H7 (cell line): ENCODE measurements around the gene BNC2. TPM values are rescaled to one million over a fixed set of nuclear protein-coding genes. Genes with fewer than 3 reads are reported as not detected.

Experiments used
- DNase-seq: peaks from one replicate; pipeline ENCODE4 v3.0.0; 2012
- H3K27me3 ChIP-seq: 2 replicates; pipeline ENCODE4 v1.6.0; 2011; ENCODE audit warnings: mild to moderate bottlenecking, low read length; ENCODE audit not compliant: control insufficient read depth, insufficient read depth
- H3K36me3 ChIP-seq: replicated peaks from 2 replicates; pipeline ENCODE4 v1.5.1; 2011; ENCODE audit warnings: low read length; ENCODE audit not compliant: control insufficient read depth, insufficient read depth
- H3K4me3 ChIP-seq: 2 replicates; pipeline ENCODE4 v1.5.1; 2011; ENCODE audit warnings: low read depth, mild to moderate bottlenecking, control low read depth, low read length, moderate library complexity; ENCODE audit not compliant: insufficient read depth
- total RNA-seq: library from RNA; depleted of rRNA; stranded (reverse); fragments of >200 nt; shearing (Covaris generic); gene quantifications from 2 replicates; pipeline ENCODE4 v1.2.3, GENCODE V29; 2014

BNC2 gene
- total RNA-seq, 1 experiment from 2014 or later, result 7.9 TPM

DNA sequence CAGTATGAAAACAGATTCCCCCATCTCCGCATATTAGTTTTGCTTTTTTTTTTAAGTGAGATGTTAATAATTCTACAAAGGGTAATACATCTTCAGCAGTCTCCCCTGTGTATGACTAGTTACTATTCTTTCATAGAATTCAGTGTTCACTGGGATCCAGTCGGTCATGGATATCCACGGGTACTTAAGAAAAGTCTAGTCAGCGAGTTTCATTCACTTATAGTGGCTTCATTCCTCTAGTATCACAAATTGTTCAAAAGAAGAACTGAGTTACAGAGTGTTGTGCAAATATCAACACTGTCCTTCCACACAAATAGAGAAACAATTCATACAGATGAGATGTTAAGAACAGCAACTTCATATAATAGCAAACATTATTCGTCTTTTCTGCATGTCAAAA lies 35.7 kb downstream of the BNC2 start:
- DNase-seq, result no peak

DNA sequence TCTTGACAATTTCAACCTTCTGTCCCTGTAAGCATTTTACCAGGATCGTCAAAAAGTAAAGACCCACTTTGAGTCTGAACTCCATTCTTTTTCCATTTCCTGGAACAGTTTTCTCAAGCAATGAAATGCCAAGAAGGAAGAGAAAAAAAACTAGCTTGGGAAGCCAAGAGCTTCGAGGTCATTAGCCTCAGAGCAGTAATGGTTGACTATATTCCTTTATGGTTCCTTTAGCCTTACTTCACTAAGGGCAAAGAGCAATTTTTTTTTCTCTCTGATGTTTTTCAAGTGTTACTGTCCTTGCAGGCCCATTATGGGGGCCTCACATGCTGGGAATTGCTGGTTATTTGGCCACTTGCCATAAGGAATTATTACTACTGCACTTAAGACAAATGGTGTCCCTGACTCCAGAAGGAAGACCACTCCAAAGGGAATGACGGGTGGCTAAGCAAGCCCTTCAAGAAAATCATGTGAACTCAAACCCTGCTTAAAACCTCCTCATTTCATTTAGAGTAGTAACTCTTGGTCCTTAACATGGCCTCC lies 37.1 kb downstream of the BNC2 start:
- DNase-seq, result no peak
- Histone ChIP-seq H3K4me3 (no peak overlapping the region), H3K36me3 (no peaks in the 10 kb centered on the region), H3K27me3 (no peaks in the 10 kb centered on the region)

More for the DNA sequence above, 35.7 kb downstream of the BNC2 start:
- Histone ChIP-seq H3K36me3 (no peaks in the 10 kb centered on the region), H3K4me3 (no peak overlapping the region), H3K27me3 (no peaks in the 10 kb centered on the region)

DNA sequence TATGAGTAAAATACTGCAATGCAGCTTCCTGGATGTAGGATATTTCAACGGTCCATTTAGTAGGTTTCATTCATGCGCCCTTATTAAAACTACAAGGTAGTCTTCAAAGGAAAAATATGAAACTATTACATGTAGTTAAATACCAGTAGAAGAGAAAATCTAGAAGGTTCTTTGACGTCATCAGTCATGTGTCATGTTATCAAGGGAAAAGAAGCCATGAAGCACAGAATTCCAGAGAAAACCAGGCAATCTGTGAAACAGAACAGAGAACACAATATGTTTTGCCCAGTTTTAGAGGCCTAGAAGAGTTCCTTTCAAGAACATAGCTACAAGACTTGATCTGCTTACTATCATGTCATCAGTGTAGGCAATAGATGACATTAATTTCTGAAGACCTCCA lies 38.4 kb downstream of the BNC2 start:
- no peak for DNase-seq
- H3K36me3 ChIP-seq, result no peaks in the 10 kb centered on the region
- H3K27me3 ChIP-seq, result no peaks in the 10 kb centered on the region
- no peak overlapping the region for H3K4me3 ChIP-seq

DNA sequence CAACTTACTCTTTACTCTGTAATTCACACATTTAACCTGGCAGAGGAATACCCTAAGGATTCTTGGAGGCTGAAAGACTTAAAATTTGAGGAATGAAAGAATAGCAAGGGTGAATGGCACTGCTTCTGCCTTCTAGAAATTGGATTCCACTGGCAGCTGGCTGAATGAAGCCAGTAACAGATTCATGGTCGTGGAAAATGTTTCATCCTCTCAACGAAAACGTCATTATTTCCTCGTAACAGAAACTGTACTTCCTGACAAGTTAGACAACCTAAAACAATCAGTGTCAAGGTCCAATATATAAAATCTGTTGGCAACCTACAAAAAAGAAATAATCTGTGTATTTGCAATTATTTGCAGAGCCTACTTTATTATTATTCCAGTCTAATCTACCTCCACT lies 39.7 kb downstream of the BNC2 start:
- DNase-seq, result no peak
- H3K4me3 ChIP-seq, result no peak overlapping the region
- no peaks in the 10 kb centered on the region for H3K36me3 ChIP-seq
- no peaks in the 10 kb centered on the region for H3K27me3 ChIP-seq

DNA sequence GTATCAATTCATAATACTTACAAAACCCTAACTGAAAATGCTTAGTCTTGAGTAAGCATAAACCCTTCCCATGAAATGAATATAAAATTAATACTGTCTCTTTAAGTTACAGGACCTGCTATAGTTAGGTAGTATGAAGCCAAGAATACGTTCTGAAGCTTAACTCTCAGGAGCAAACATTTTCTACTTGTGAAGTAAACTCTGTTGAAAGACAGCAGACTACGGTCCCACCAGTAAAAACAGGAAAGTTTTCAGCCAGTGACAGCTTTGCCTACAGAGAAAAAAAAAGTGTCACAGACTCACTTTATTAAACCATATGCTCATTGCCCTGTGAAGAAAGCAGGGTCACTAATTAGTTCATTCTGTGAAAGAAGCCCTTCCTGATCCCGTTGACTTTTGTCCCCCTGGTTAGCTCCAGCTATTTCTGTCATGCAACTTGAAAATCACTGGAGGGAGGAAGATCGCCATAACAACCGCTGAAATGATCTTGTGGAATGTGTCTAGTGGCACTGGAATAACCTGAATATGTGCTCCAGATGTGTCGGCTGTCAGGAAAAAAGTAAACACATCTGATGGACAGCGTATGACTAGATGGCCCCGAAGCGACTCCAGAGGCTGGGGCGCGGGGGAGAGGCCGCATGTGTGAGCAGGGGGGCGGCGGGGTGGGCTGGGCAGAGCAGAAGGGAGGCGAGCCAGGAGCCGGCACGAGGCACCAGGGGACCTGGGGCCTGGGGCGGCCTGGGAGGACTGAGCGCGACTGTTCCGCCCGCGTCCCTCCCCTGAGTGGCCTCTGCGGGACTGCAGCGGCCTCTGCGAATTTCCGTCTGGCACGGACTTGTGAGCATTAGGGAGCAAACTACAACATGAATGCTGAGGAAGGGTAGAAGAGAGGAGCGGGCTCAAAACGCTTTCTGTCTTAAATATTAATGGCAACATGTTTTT lies 41.9 kb downstream of the BNC2 start:
- peak; percentile 77 for DNase-seq
- Histone ChIP-seq H3K4me3 (peak overlapping the region; percentile 11), H3K36me3 (no peaks in the 10 kb centered on the region), H3K27me3 (no peaks in the 10 kb centered on the region)

DNA sequence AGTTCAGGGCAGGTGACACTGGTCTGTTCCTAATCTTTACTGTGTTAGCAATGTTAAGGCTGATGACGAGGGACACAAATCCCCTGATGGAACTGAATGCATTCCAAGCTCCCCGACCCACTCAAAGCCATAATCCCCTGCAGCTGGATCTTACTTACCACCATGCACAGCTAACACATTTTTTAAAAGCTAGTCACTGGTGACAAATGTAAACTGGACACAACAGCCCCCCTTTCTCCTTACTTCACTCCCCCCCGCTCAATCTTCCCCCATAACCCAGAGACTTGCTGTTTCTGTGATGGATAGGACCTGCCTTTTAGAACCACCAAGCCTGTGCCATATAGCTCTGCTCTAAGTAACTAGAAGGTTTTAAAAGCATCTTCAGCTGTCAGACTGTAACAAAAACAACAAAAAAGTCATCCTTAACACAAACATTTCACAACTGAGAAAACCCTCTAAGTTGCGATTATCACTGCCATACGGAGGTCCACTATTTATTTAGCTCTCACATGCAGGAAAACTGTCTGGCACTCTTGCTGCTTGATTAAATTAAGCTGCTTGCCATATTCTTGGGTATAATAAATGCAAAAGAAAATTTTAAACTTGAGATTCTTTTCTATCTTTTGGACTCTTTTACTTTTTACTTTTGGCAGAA lies 44.4 kb downstream of the BNC2 start:
- H3K4me3 ChIP-seq, result no peak overlapping the region
- no peaks in the 10 kb centered on the region for H3K27me3 ChIP-seq
- H3K36me3 ChIP-seq, result no peaks in the 10 kb centered on the region
- no peak for DNase-seq

DNA sequence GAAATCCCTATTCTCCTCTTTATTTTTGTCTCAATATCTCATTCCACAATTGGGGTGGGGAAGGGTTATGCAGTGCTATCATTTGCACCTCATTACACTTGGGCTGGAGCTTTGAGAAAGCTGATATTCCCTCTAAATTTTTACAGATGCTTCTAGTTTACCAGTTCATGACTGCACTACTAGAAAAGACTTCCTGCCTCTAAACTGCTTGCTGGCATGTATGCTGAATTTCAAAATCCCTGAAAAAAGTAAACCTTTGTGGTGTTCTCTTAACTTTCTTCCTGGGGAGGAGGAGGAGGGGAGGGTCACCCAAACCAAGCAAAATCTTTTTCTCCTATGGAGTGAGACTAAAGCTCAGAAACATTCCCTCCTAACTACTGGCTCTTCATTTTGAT lies 45.1 kb downstream of the BNC2 start:
- DNase-seq, result no peak
- H3K4me3 ChIP-seq, result no peak overlapping the region
- H3K27me3 ChIP-seq, result no peaks in the 10 kb centered on the region
- H3K36me3 ChIP-seq, result no peaks in the 10 kb centered on the region

DNA sequence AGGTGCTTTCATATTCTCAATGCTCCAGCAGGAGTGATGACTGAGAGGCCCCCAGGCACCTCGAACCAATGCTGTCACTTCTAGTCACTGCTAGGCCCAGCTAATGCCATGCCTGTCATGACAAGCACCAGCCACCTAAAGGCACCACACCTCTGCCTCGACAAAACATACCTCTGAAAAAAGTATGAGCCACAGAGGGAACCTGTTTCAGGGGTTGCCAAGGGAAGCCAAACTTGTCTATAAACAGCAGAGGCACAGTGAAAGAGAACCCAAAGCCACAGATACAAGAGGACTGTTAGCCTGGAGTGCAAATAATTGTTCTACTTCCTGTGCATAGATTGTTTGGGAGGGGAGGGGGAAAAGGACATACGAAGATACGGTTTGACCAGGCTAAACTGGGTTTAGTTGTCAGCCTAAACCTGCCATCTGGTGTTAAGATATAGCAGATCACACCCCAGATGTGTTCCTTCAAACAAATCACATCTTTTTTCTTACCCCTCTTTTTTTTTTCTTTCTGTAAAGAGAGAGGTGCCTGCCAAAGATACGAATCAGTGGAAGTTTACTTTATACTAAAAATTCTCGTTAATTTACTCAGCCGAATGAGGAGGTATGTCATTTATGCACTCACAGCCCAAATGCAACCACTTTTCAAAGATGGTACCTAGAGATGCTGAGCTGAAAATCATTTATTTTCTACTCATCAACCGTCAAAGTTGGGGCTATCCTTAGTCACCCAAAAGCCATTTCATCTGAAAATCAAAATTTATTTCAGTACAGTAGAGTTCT lies 45.7 kb downstream of the BNC2 start:
- Histone ChIP-seq H3K36me3 (no peaks in the 10 kb centered on the region), H3K4me3 (no peak overlapping the region), H3K27me3 (no peaks in the 10 kb centered on the region)
- DNase-seq, result peak; percentile 53

DNA sequence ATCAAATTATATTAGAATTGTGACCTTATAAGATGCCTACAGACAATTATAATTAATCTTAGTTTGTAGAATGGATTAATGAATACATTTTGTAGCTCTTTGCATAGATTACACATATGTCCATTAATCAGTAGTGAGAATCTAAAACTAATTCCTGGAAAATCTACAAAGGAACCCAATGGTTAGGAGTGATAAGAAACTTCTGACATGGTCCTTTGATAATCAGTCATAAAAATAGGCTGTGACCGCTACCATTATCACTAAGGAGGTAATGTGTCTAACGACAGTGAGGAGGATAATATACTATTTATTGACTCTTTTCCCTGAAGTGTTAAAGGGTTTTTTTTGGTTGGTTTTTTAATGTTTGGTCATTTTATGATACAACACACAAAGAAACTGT lies 46.6 kb downstream of the BNC2 start:
- no peak for DNase-seq
- H3K27me3 ChIP-seq, result no peaks in the 10 kb centered on the region
- no peaks in the 10 kb centered on the region for H3K36me3 ChIP-seq
- no peak overlapping the region for H3K4me3 ChIP-seq

DNA sequence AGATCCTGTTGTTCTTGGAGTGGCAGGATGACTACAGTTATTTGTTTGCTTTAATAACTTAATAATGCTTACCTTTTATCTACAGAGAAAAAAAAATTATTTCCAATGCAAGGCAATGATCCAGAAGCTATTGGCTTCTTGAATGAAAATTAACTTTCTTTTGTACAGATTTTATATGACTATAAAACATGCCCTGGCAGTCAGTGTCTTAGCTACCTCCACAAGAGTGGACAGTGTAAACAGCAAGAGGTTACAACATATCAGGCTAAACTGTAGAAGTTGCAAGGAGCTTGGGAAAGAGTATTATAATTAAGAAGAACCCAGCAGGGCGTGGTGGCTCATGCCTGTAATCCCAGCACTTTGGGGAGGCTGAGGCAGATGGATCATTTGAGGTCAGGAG lies 49.1 kb downstream of the BNC2 start:
- no peak for DNase-seq
- Histone ChIP-seq H3K36me3 (no peaks in the 10 kb centered on the region), H3K27me3 (no peaks in the 10 kb centered on the region), H3K4me3 (no peak overlapping the region)

DNA sequence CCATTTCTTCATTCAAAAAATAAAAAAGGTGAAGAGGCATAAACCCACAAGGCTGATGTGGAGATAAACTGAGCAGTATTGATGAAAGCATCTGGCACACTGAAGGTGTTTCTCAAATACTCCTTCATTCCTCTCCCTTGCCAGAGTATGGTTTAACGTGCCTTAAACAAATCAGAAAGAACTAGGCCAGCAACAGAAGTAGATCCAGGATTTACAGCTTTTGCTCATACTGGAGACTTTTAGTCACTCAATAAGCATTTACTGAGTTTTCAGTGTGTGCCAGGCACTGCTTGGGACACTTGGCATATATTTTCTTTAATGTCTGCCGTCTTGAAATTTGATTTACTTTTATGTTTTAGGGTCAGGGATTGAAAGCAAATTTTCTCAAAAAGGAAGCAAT lies 53.0 kb downstream of the BNC2 start:
- H3K27me3 ChIP-seq, result no peaks in the 10 kb centered on the region
- no peak for DNase-seq
- H3K36me3 ChIP-seq, result no peaks in the 10 kb centered on the region
- H3K4me3 ChIP-seq, result no peak overlapping the region

DNA sequence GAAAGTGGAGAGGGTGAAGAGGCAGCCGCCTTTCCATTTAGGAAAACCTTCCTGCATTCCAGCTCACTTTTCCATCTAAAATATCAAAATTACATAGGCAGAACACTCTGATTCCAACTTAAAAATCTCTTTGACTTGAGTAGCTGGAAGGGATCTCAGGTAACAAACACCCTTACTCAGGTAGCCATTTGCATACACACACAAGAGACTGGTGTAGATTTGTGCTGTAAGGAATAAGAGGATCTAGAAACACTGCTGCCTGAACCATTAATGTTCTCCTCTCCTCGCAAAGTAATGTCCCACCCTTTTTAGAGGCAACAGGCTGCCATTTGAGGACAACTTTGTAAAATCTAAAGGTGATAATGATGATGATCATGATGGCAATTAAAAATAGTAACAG lies 53.5 kb downstream of the BNC2 start:
- Histone ChIP-seq H3K4me3 (no peak overlapping the region), H3K36me3 (no peaks in the 10 kb centered on the region), H3K27me3 (no peaks in the 10 kb centered on the region)
- DNase-seq, result peak; percentile 46

DNA sequence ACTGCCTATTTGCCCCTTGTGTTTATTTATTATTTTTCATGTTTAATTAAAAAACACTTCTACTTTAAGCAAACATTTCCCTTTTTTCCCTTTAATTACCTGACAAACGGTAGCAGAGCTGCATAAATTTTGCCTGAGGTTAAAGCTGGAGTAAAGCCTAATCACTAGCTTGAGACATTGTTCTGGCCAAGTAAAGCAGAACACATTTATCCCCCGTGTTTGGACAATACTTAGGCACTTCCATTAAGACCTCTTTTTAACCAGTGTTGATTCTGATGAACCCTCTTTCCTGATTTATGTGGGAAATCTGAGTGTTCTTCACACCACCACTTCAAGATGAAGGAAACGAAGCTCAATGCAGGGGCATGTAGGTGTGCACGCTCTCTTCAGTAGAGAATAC lies 54.5 kb downstream of the BNC2 start:
- Histone ChIP-seq H3K4me3 (no peak overlapping the region), H3K36me3 (no peaks in the 10 kb centered on the region), H3K27me3 (no peaks in the 10 kb centered on the region)
- DNase-seq, result no peak

DNA sequence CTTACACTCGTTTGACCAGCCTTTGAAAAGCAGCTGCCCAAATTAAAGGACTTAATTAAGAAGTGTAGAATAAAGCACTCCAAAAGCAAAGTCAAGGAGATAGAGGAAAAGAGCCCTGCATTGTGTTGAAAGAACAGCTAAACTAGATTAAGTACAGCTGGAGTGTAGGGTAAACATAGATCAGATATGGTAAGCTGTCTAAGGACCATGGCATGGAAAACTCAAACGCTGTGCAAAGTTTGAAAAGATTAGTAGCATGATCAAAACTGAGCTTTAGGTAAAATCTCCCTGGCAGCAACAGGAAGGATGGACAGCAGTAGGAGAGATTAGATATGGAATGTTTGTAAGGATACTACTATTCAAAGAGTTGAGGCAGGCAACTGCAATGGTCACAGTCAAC lies 55.4 kb downstream of the BNC2 start:
- DNase-seq, result no peak
- no peak overlapping the region for H3K4me3 ChIP-seq
- no peaks in the 10 kb centered on the region for H3K36me3 ChIP-seq
- H3K27me3 ChIP-seq, result no peaks in the 10 kb centered on the region
